K562 (cell line): ENCODE data around the gene PPP4R3B. TPM values are rescaled to one million over a fixed set of nuclear protein-coding genes. Genes with fewer than 3 reads are reported as not detected.

Experiments used
- ARNT ChIP-seq, 2 experiments: fragments of 450-650 bp; IDR thresholded peaks; 2 replicates each; pipeline ENCODE4 v1.6.1; 2016; ENCODE audit warnings: mild to moderate bottlenecking in 1 of 2
- CEBPZ ChIP-seq: fragments of 150-350 bp; IDR thresholded peaks from 2 replicates; pipeline ENCODE4 v1.6.1; 2014; ENCODE audit warnings: low read depth, mild to moderate bottlenecking, low read length, borderline replicate concordance
- CREB1 ChIP-seq, 2 experiments: sonication (generic) in 1 of 2; formaldehyde crosslinking in 1 of 2; IDR thresholded peaks; 2 replicates each; pipeline versions ENCODE4 v1.6.1 to v1.8.0; 2012 to 2022; ENCODE audit warnings: inconsistent platforms in 1 of 2, mild to moderate bottlenecking in 1 of 2, missing genetic modification reagents in 1 of 2, moderate library complexity in 1 of 2
- GTF2A2 ChIP-seq: IDR thresholded peaks from 2 replicates; pipeline ENCODE4 v1.6.1; 2016; ENCODE audit warnings: mild to moderate bottlenecking, missing genetic modification characterization, missing compliant biosample characterization
- KLF10 ChIP-seq: fragments of 250-450 bp; sonication (Bioruptor Pico); IDR thresholded peaks from 2 replicates; pipeline ENCODE4 v1.6.1; 2021; ENCODE audit warnings: matching md5 sums
- L3MBTL2 ChIP-seq: fragments of 450-650 bp; IDR thresholded peaks from 2 replicates; pipeline ENCODE4 v1.6.1; 2016; ENCODE audit warnings: mild to moderate bottlenecking, moderate library complexity
- LEF1 ChIP-seq: fragments of 450-650 bp; IDR thresholded peaks from 2 replicates; pipeline ENCODE4 v1.6.1; 2016; ENCODE audit warnings: mild to moderate bottlenecking
- NFXL1 ChIP-seq: fragments of 450-650 bp; formaldehyde crosslinking; IDR thresholded peaks from 2 replicates; pipeline ENCODE4 v1.4.0; 2021; ENCODE audit warnings: mild to moderate bottlenecking
- PHB2 ChIP-seq: fragments of 450-650 bp; IDR thresholded peaks from 2 replicates; pipeline ENCODE4 v1.6.1; 2017; ENCODE audit warnings: low read depth
- RREB1 ChIP-seq: fragments of 250-450 bp; sonication (Bioruptor Pico); IDR thresholded peaks from 2 replicates; pipeline ENCODE4 v1.4.0; 2020
- RUNX1 ChIP-seq: sonication (generic); IDR thresholded peaks from 2 replicates; pipeline ENCODE4 v1.6.1; 2016; ENCODE audit warnings: antibody characterized with exemption, low read depth
- SMARCA5 ChIP-seq: fragments of 450-650 bp; IDR thresholded peaks from 2 replicates; pipeline ENCODE4 v1.6.1; 2016
- SRSF7 ChIP-seq: fragments of 200-400 bp; formaldehyde crosslinking; optimal IDR thresholded peaks from 2 replicates; pipeline ENCODE3; 2017; ENCODE audit warnings: mild to moderate bottlenecking, low read depth, low read length
- ZNF134 ChIP-seq: fragments of 250-450 bp; sonication (Bioruptor Pico); conservative IDR thresholded peaks from 2 replicates; pipeline ENCODE4 v1.4.0; 2020
- ZNF398 ChIP-seq: fragments of 250-450 bp; sonication (Bioruptor Pico); IDR thresholded peaks from 2 replicates; pipeline ENCODE4 v1.8.0; 2021; ENCODE audit warnings: moderate library complexity, mild to moderate bottlenecking, inconsistent platforms
- ZNF764 ChIP-seq: fragments of 250-450 bp; sonication (Bioruptor Pico); IDR thresholded peaks from 2 replicates; pipeline ENCODE4 v1.4.0; 2020; ENCODE audit warnings: low read depth, mild to moderate bottlenecking, moderate library complexity
- ZSCAN32 ChIP-seq: fragments of 450-650 bp; formaldehyde crosslinking; IDR thresholded peaks from 2 replicates; pipeline ENCODE4 v1.4.0; 2020; ENCODE audit warnings: mild to moderate bottlenecking, moderate library complexity
- polyA plus RNA-seq, 8 experiments: library from polyadenylated mRNA; depleted of rRNA in 4 of 8; stranded (reverse) in 5 of 8; unstranded in 3 of 8; fragments of >200 nt; fragmentation: Nextera tagmentation in 2 of 8; fragmentation: Illumina TruSeq in 1 of 8; extraction: Ambion mirVana in 2 of 8; extraction: Trizol in 1 of 8; gene quantifications; 2 replicates each; pipeline versions ENCODE4 v1.2.1 to v1.2.3, GENCODE V29; 2011 to 2014; ENCODE audit warnings: inconsistent platforms in 1 of 8, missing spikeins in 1 of 8
- total RNA-seq, 7 experiments: library from RNA; depleted of rRNA in 6 of 7; stranded (reverse); fragments of >200 nt in 6 of 7; fragmentation: Illumina TruSeq in 2 of 7; extraction: Trizol in 2 of 7; gene quantifications; 2 replicates each; pipeline versions ENCODE4 v1.2.1 to v1.2.3, GENCODE V29; 2011 to 2021; ENCODE audit warnings: low replicate concordance in 1 of 7

Gene PPP4R3B
- total and polyA plus RNA-seq, 9 of the 15 experiments (the other 6 are each of a cell fraction or from before 2014, with no cell fraction given): 13.2 to 59.2 (median 41.9) TPM

GRCh38 chr2:55618275-55619055, 1.0 kb upstream of the PPP4R3B start (continued):
- no peak for TF ChIP-seq LEF1
- 0 out of 2 replicates have a peak, but pooled peaks have one; percentile 12 for TF ChIP-seq SMARCA5
- no peak for TF ChIP-seq RUNX1
- no peak for TF ChIP-seq L3MBTL2
- no peak for TF ChIP-seq ZNF764 (CRISPR knock-in tag)
- no peak for TF ChIP-seq NFXL1 (CRISPR knock-in tag)
- TF ChIP-seq PHB2: no peak
- TF ChIP-seq ZNF134 (CRISPR knock-in tag): no peak
- no peak for TF ChIP-seq GTF2A2
- TF ChIP-seq ZNF398 (CRISPR knock-in tag): no peak
- peak; percentile 55; the same call in 1 of the 2 replicates for TF ChIP-seq CREB1 (IDR thresholded peaks at IDR 0.05)
- no peak for TF ChIP-seq CREB1 (CRISPR knock-in tag; IDR thresholded peaks at IDR 0.05)
- no peak for TF ChIP-seq ARNT (IDR thresholded peaks at IDR 0.05)
- no peak for TF ChIP-seq KLF10
- no peak for TF ChIP-seq RREB1
- TF ChIP-seq CEBPZ: no peak
- no peak for TF ChIP-seq ZSCAN32
- TF ChIP-seq SRSF7: no peak
